Peyer's patch (tissue), 4 donors: Measurements from ENCODE around the gene TMEM168. TPM values are rescaled to one million over a fixed set of nuclear protein-coding genes. Genes with fewer than 3 reads are reported as not detected.
"Not testable (repeated sequence)": the region's sequence is repeated elsewhere in the genome, so short reads cannot be mapped to it uniquely, and the experiment has no call there.

Source experiments
- DNase-seq, 3 donors: peaks; one replicate each; pipeline ENCODE4 v3.0.0-alpha.2; 2017 to 2019
- H3K27ac ChIP-seq, 4 donors: fragments of 200-600 bp; sonication (generic); one replicate each; pipeline ENCODE4 v1.5.1; 2016 to 2019
- H3K27me3 ChIP-seq, 2 donors: fragments of 200-600 bp; sonication (generic); one replicate each; pipeline ENCODE4 v1.5.1; 2019
- H3K36me3 ChIP-seq, 3 donors: fragments of 200-600 bp; sonication (generic); one replicate each; pipeline ENCODE4 v1.5.1; 2016 to 2019
- H3K4me1 ChIP-seq, 4 donors: fragments of 200-600 bp; sonication (generic); one replicate each; pipeline ENCODE4 v1.5.1; 2016 to 2019
- H3K4me3 ChIP-seq, 4 donors: fragments of 200-600 bp; sonication (generic); 1 replicate in 3 of 4; 2 replicates in 1 of 4; pipeline ENCODE4 v1.5.1; 2016 to 2019; ENCODE audit warnings: mild to moderate bottlenecking in 1 of 4
- H3K9me3 ChIP-seq, 4 donors: fragments of 200-600 bp; sonication (generic); one replicate each; pipeline ENCODE4 v1.5.1; 2016 to 2019; ENCODE audit warnings: mild to moderate bottlenecking in 1 of 4
- POLR2A ChIP-seq, 2 donors: fragments of 450-650 bp; IDR thresholded peaks; one replicate each; pipeline ENCODE4 v1.5.1; 2017; ENCODE audit warnings: antibody characterized with exemption in 2 of 2, mild to moderate bottlenecking in 2 of 2, moderate library complexity in 2 of 2
- total RNA-seq, 4 donors: library from RNA; depleted of rRNA; stranded (reverse); fragments of >200 nt; gene quantifications; one replicate each; pipeline ENCODE4 v1.1.0, GENCODE V29; 2016
- TF ChIP-seq, protein P1 (sequence below), 6 experiments: fragments of 450-650 bp in 4 of 6; fragments of 200-600 bp in 2 of 6; sonication (generic) in 1 of 6; IDR thresholded peaks; one replicate each; pipeline ENCODE4 v1.5.1; 2017 to 2019; ENCODE audit warnings: antibody characterized with exemption in 6 of 6, mild to moderate bottlenecking in 3 of 6, moderate library complexity in 1 of 6

Gene TMEM168, protein sequence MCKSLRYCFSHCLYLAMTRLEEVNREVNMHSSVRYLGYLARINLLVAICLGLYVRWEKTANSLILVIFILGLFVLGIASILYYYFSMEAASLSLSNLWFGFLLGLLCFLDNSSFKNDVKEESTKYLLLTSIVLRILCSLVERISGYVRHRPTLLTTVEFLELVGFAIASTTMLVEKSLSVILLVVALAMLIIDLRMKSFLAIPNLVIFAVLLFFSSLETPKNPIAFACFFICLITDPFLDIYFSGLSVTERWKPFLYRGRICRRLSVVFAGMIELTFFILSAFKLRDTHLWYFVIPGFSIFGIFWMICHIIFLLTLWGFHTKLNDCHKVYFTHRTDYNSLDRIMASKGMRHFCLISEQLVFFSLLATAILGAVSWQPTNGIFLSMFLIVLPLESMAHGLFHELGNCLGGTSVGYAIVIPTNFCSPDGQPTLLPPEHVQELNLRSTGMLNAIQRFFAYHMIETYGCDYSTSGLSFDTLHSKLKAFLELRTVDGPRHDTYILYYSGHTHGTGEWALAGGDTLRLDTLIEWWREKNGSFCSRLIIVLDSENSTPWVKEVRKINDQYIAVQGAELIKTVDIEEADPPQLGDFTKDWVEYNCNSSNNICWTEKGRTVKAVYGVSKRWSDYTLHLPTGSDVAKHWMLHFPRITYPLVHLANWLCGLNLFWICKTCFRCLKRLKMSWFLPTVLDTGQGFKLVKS
- 10 to 100 TPM; 12.4 to 35.3 (median 30.1) TPM for total RNA-seq

DNA sequence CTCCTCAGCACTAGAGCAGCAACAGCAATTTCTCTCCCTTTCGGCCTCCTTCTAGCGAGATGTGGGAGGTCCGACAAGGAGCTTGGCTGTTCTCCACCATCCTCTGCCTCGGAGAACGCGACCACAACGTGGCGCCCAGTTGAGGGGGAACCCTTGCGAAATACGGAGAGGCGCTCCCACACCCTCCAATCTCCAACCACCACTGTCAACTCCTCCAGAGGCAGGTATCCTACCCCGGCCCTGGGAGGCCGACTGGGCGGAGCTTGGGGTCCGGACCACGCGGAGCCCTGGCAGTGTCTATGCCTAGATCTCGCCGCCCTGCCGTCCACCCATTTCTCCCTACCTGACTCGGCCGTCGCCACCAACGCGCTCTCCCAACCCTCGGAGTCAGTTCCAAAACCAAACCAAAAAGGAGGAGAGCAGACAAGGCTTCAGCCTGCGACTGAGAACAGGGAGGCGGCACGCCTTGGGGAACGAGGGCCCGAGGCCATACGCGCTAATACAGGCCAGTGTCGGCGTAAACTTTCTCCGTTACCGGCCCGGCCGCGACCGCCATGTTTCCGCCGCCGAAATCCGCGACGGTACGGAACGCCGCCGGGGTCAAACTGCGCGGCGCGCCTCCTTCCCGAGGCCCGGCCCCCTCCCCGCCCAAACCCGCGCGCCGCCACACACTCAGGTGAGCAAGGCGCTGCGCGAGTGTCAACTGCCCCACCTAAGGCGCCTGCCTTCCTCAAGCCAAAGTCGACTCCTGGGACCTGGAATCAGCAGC is at the start of gene TMEM168:
TMEM168 (minus strand) TSS at position 577 of the 769 bp plus-strand sequence. CDS start 5,568 bp downstream, outside the sequence.
- Histone ChIP-seq H3K9me3 (no peaks in the 10 kb centered on the region), H3K36me3 (no peaks in the 10 kb centered on the region), H3K4me1 (peaks cover 0 to 15% (median 6%) of the 10 kb centered on the region in 4 donors), H3K27me3 (no peaks in the 10 kb centered on the region), H3K27ac (peak within 1 kb of the TSS; percentile 82 to 88 (median 86)), H3K4me3 (peak within 1 kb of the TSS; percentile 68 to 86 (median 80))
- DNase-seq: peak; percentile 81 to 94 (median 93)
- TF ChIP-seq, protein P1, sequence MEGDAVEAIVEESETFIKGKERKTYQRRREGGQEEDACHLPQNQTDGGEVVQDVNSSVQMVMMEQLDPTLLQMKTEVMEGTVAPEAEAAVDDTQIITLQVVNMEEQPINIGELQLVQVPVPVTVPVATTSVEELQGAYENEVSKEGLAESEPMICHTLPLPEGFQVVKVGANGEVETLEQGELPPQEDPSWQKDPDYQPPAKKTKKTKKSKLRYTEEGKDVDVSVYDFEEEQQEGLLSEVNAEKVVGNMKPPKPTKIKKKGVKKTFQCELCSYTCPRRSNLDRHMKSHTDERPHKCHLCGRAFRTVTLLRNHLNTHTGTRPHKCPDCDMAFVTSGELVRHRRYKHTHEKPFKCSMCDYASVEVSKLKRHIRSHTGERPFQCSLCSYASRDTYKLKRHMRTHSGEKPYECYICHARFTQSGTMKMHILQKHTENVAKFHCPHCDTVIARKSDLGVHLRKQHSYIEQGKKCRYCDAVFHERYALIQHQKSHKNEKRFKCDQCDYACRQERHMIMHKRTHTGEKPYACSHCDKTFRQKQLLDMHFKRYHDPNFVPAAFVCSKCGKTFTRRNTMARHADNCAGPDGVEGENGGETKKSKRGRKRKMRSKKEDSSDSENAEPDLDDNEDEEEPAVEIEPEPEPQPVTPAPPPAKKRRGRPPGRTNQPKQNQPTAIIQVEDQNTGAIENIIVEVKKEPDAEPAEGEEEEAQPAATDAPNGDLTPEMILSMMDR (IDR thresholded peaks at IDR 0.05): peak in 1 of 6 experiments; percentile 21
- TF ChIP-seq POLR2A (IDR thresholded peaks at IDR 0.05): peak; percentile 51 to 56

DNA sequence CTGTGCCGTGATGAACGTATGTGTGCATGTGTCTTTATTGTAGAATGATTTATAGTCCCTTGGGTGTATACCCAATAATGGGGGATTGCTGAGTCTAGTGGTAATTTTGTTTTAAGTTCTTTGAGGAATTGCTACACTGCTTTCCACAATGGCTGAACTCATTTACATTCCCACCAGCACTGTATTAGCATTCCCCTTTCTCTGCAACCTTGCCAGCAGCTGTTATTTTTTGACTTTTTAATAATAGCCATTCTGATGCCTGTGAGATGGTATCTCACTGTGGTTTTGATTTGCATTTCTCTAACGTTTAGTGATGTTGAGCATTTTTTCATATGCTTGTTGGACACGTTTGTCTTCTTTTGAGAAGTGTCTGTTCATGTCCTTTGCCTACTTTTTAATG is 45.7 kb upstream of the TMEM168 start:
- H3K4me3 ChIP-seq, H3K27me3 ChIP-seq, H3K27ac ChIP-seq, DNase-seq, H3K9me3 ChIP-seq, H3K4me1 ChIP-seq, H3K36me3 ChIP-seq: not testable (repeated sequence)

DNA sequence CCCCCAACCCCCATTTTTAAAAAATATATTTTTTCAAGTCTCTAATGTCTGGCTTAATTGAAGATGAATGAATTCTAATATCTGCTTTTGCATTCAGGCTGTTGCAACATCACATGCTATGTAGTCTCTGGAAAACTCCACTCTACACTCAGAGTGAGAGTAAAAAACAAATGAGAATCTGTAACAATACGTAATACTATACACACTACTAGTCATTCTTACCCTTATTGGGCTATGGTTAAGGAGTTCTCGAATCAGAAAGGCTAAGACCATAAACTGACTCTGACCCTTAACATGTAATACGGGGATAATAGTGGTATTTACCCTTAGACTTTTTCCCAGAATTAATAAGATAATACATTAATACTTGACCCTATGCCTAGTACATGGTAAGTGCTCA is 42.9 kb upstream of the TMEM168 start:
- Histone ChIP-seq H3K9me3 (no peaks in the 10 kb centered on the region), H3K4me1 (no peaks in the 10 kb centered on the region), H3K27me3 (no peaks in the 10 kb centered on the region), H3K36me3 (peaks cover 0 to 22% (median 0%) of the 10 kb centered on the region in 3 donors), H3K27ac (no peak overlapping the region), H3K4me3 (no peak overlapping the region)
- TF ChIP-seq, protein P1 (IDR thresholded peaks at IDR 0.05): no peak
- TF ChIP-seq POLR2A (IDR thresholded peaks at IDR 0.05): no peak
- no peak for DNase-seq

DNA sequence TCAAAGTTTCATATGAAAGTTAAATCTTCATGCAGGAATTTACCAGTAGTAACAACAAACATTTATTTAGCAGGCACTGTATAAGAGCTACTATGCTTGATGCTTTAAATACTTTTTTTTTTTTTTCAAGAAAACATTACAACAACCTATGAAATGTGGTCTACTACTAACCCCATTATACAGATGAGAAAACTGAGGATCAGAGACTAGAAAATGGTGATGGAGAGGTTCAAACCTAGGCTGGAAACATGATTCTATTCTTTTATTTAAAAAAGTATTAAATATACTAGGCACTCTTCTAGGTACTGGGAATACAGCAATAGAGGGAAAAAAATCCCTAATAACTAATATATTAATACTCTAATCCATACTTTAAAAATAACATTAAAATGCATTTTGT is 40.6 kb upstream of the TMEM168 start:
- no peak for DNase-seq

DNA sequence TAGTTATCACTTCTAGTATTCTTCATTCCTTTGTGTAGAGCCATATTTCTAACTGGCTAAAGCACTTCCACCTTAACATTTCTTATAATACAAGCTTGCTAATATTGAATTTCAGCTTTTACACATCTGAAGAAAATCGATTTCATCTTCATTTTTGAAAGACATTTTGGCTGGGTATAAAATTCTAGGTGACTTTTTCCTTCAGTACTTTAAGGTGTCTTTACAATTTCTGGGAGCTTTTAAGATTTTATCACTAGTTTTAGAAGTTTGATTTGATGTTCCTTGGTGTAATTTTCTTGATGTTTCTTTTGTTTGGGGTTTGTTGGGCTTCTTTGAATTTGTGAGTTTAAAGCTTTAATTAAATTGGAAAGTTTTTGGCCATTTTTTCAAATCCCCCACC is 38.5 kb upstream of the TMEM168 start:
- Histone ChIP-seq H3K9me3 (no peaks in the 10 kb centered on the region), H3K27ac (no peak overlapping the region), H3K4me1 (no peaks in the 10 kb centered on the region), H3K4me3 (no peak overlapping the region), H3K36me3 (peaks cover 0 to 22% (median 0%) of the 10 kb centered on the region in 3 donors), H3K27me3 (no peaks in the 10 kb centered on the region)
- TF ChIP-seq, protein P1 (IDR thresholded peaks at IDR 0.05): no peak
- no peak for DNase-seq

More for the DNA sequence above, 40.6 kb upstream of the TMEM168 start:
- Histone ChIP-seq H3K9me3 (no peaks in the 10 kb centered on the region), H3K4me3 (no peak overlapping the region), H3K4me1 (no peaks in the 10 kb centered on the region), H3K27ac (no peak overlapping the region), H3K27me3 (no peaks in the 10 kb centered on the region), H3K36me3 (peaks cover 0 to 22% (median 0%) of the 10 kb centered on the region in 3 donors)
- TF ChIP-seq POLR2A (IDR thresholded peaks at IDR 0.05): no peak
- TF ChIP-seq, protein P1 (IDR thresholded peaks at IDR 0.05): no peak
